Dermis blood vessel endothelial cell (primary cell): Measurements from ENCODE around the gene SCYL2. TPM values are rescaled to one million over a fixed set of nuclear protein-coding genes. Genes with fewer than 3 reads are reported as not detected.
"Not testable (repeated sequence)": the region's sequence is repeated elsewhere in the genome, so short reads cannot be mapped to it uniquely, and the experiment has no call there.

Source experiments
- DNase-seq: peaks from one replicate; pipeline ENCODE4 v3.0.0; 2010
- total RNA-seq: library from RNA; depleted of rRNA; stranded (reverse); fragments of >200 nt; gene quantifications from 2 replicates; pipeline ENCODE4 v1.2.3, GENCODE V29; 2014

SCYL2 gene, protein sequence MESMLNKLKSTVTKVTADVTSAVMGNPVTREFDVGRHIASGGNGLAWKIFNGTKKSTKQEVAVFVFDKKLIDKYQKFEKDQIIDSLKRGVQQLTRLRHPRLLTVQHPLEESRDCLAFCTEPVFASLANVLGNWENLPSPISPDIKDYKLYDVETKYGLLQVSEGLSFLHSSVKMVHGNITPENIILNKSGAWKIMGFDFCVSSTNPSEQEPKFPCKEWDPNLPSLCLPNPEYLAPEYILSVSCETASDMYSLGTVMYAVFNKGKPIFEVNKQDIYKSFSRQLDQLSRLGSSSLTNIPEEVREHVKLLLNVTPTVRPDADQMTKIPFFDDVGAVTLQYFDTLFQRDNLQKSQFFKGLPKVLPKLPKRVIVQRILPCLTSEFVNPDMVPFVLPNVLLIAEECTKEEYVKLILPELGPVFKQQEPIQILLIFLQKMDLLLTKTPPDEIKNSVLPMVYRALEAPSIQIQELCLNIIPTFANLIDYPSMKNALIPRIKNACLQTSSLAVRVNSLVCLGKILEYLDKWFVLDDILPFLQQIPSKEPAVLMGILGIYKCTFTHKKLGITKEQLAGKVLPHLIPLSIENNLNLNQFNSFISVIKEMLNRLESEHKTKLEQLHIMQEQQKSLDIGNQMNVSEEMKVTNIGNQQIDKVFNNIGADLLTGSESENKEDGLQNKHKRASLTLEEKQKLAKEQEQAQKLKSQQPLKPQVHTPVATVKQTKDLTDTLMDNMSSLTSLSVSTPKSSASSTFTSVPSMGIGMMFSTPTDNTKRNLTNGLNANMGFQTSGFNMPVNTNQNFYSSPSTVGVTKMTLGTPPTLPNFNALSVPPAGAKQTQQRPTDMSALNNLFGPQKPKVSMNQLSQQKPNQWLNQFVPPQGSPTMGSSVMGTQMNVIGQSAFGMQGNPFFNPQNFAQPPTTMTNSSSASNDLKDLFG
- 49.2 and 52.9 TPM in 2 replicates for total RNA-seq

DNA sequence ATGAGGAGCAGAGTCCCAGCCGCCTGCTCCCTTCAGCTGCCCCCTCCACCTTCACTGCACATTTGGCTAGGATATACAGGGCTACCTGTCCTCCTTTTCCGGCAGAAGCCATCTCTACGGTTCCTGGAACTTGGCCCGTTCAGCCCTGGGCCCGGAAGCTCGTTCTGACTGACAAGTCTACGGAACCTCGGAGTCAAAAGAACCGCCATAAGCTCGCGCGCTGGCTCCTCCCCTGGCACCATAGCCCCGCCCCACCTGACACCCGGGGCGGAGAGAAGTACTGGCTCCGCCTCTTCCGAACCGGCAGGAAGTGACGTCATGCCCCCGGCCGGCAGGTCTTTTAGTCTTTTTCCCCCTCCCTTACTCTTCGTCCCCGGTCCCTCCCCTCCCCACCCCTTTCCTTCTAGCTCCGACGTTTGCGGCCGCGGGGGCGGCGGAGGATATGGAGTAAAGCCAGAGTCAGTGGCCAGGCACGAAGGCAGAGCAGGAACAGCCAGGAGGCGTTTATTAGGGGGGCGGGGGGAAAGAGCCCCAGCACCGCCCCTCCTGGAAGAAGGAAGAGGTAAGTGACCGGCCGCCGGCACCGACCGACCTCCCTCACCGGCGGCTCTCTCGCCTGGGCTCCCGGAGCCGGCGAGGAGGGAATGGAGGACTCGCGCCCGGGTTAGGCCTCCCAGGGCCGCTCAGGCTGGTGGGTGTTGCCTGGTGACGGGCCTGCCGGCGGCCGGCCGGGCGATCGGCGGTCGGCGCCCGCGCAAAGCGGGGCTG, at the start of gene SCYL2, which contains the start of gene DEPDC4:
TSS of gene SCYL2 (plus strand) at position 343 of the 768 bp plus-strand sequence. CDS start 15,794 bp downstream, outside the sequence.
TSS of gene DEPDC4 (minus strand) at position 245 of the 768 bp plus-strand sequence. CDS start at position 242, 3 bp downstream.
- peak; percentile 97 for DNase-seq

DNA sequence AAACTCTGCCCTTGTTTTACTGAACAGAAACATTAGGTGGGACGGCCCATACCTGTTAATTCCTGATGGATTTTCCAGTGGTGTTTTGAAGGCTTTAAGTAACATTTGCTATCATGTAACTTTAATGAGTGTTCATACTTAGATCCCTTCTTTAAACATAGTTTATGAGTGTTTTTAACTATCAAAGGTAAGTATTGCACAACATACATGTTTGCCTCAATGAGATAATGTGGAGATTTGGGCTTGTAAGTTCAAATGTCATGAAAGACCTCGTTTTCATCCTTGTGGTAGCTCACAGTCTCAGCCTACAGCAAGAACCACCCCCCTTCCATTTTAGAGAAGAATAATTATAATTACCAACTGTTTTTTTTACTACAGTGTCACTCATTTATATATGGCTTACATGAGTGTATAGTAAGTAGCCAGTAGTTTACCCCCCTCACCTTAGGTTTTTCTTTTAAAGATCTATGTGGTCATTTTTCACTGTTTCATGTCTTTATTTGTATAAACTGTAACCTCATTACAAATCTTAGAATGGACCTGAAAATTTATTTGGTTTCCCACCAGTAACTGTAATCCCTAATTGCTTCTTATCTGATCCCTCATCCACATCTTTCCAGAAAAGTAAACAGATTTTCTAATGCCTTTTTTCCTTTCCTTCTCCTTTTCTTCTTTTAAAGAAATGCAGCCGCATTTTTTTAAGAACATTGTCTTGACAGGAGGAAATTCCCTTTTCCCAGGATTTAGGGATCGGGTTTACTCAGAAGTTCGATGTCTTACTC, 47.5 kb upstream of the SCYL2 start:
- DNase-seq = no peak

DNA sequence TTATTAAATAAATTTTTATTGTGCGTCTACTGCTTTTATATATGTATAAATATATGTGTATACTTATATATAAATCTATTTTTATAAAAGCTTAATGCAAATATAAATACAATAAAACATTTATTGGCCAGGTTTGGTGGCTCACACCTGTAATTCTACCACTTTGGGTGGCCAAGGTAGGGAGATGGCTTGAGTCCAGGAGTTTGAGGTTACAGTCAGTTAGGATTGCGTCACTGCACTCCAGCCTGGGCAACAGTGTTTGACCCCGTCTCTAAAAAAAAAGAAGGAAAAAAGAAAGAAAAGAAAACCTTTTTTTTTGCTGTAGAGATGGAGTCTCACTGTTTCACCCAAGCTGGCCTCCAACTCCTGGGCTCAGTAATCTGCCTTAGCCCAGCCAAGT, 45.5 kb upstream of the SCYL2 start:
- no peak for DNase-seq

DNA sequence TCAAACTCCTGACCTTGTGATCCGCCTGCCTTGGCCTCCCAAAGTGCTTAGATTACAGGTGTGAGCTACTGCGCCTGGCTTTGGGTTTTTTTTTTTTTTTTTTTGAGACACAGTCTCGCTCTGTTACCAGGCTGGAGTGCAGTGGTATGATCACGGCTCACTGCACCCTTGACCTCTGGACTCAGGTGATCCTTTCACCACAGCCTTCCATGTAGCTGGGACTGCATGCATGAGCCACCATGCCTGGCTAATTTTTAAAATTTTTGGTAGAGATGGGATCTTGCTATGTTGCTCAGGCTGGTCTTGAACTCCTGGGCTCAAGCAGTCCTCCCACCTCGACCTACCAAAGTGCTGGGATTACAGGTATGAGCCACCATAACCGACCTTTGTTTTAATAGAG, 44.8 kb upstream of the SCYL2 start:
- DNase-seq = not testable (repeated sequence)

DNA sequence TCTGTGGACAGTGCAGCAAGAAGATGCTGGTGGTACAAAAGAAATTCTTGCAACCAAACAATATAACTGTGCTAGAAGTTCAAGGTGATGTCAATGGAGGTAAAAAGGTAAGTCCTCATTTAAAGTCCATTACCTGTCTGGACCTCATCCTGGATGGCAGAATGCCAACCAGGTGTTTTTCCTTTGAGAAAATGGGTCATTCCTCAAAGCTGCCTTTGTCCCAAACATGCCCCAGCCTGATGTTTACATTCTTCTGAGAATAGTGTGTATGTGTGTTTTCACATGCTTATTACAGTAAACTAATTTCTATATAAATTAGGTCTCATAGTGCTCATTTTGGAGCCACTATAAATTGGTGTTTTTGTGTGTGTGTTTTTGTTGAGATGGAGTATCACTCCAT, 41.5 kb upstream of the SCYL2 start:
- no peak for DNase-seq

DNA sequence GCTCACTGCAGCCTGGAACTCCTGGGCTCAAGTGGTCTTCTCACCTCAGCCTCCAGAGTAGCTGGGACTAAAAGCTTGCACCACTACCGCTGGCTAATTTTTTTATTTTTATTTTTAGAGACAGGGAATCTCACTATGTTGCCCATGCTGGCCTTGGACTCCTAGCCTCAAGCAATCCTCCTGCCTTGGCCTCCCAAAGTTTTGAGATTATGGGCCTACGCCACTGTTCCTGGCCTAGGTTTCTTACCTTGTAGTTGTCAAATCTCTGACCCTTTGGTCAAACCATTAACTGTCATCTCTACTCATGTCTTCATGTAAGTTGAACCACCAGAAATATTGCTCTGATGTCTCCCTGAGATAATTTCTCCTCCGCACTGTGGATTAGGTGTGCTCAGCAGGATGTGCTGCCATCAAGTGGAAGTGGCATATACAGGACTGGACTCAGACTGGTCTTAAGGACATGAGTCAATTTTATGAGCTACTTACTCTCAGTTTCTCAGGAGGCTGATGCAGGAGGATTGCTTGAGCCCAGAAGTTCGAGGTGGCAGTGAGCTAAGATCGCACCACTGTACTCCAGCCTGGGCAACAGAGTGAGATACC, 37.8 kb upstream of the SCYL2 start:
- peak; percentile 24 for DNase-seq

DNA sequence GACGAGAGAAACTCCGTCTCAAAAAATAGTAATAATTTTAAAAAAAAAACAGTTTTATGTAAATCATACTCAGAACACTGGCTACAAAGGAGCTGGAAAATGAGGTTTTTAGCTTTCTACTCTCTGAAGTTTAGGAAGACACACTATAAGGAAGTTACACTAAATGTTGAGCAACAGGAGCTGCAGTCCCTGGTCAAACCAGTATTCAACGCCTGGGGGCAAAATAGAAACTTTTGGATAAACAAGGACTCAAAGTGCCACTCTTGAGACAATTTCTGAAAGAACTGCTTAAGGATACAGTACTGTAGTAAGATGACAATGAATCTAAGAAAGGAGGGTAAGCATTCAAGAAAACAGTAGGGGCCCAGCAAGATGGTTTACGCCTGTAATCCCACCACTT, 37.1 kb upstream of the SCYL2 start:
- DNase-seq = no peak

DNA sequence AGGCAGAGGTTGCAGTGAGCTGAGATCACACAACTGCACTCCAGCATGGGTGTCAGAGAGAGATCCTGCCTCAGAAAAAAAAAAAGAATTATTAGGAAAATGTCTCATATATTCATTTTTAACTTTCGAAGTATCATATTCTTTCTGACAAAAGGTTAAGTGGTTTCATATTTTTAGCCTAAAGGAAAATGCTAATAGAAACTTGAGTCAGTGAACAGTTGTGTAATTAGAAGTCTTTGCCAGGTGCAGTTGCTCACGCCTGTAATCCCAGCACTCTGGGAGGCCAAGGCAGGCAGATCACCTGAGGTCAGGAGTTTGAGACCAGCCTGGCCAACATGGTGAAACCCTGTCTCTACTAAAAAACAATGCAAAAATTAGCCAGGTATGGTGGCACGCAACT, 35.1 kb upstream of the SCYL2 start:
- not testable (repeated sequence) for DNase-seq

DNA sequence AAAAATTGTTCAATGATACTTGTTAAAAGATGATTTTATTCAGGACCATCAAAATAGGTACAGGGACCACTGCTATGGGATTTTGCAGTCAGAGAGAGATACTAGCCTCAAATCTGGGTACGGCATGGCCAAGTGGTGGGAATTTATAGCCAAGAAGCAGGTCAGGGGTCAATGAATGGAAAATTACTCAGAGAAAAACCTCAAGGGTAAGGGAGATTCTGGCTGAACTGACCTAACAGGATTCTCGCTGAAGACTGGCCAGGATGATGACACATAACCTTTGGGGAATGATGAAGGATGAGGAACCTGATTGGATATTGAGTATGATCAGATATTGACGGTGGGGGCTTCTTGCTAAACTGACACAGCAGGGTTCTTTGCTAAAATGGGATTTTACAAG, 32.8 kb upstream of the SCYL2 start:
- DNase-seq = peak; percentile 39

DNA sequence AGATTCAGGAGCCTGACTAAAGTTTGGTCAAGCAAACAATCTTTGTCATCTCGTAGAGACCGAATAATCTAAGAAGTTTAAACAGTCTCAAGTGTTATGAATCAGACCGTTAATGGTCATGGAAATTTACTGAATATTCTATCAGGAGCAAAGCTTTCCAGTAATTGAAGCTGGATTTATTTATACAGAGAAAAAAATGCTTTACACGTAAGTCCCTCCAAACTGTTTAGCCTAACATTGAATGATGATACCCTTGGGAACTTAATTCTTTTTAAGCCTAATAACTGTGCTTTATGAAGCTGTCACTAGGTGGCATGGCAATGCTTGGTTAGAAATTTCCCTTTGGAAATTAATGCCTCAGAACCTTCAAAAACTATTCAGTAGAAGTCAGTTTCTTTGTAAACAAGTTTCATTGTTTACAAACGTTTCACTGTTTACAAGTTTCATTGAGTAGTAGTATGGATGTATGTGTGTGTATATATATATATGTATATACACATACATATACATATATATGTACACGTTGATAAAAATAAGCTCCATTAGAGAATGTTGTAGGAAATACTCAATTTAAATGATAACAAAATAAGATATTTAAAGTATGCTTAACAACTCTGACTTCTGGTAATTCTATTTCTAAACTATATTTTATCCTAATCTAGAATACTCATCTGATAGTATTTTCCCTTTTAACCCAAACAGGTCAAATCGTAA, 32.2 kb upstream of the SCYL2 start:
- peak; percentile 69 for DNase-seq

DNA sequence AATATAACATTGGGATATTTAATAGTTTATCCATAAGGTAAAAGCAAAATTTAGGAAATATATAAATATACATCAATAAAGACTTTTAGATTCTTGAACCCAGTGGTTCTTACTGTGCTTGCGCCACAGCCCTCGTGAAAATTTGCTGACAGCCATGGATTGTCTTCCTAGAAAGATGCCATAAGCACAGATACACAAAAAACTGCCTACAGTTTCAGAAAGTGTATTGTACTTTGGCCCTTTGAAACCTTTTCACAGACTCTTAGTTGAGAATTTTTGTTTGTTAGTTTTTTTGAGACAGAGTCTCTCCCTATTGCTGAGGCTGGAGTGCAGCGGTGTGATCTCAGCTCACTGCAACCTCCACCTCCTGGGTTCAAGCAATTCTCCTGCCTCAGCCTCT, 28.2 kb upstream of the SCYL2 start:
- no peak for DNase-seq

DNA sequence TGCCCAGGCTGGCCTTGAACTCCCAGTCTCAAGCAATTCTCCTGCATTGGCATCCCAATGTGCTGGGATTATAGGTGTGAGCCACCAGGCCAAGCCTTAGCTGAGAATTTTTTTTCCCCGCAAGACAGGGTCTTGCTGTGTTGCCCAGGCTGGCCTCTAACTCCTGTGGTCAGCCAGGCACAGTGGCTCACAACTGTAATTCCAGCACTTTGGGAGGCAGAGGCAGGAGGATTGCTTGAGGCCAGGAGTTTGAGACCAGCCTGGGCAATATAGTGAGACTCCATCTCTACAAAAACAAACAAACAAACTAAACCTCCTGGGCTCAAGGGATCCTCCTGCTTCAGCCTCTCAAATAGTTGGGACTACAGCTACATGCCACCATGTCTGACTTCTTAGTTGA, 27.4 kb upstream of the SCYL2 start:
- no peak for DNase-seq

DNA sequence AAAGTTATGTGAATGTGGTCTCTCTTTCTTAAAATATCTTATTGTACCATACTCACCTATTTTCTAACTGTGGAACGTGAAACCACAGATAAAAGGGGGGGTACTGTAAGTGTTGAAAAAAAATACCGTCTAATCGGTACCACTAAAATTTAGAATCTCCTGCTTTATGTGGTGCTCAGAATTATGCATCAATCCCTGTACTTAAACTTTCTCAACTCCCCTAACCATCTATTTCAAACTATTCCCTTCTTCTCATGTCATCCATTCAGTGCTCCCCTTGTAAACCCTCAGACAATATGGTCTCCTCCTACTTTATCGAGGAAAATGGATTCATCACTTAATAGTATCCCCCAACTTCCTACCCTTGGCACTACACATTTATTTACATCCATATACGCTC, 23.8 kb upstream of the SCYL2 start:
- no peak for DNase-seq

DNA sequence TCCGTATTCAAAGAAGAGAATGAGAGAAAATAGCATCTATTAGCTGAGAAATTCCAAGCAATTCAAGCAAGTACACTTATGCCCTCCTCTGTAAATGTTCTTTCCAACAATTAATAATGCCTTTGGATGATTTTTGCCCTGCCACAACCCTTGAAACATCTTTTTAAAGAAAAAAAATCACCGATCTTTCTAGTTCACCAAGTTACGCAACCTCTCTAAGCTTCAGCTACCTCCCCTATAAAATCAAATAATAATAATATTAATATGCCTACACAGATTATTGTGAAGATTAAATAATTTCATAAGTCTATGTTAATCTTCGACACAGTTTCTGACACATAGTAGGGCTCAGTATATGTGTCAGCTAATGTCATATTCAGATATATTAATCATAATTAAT, 19.2 kb upstream of the SCYL2 start:
- DNase-seq = no peak

DNA sequence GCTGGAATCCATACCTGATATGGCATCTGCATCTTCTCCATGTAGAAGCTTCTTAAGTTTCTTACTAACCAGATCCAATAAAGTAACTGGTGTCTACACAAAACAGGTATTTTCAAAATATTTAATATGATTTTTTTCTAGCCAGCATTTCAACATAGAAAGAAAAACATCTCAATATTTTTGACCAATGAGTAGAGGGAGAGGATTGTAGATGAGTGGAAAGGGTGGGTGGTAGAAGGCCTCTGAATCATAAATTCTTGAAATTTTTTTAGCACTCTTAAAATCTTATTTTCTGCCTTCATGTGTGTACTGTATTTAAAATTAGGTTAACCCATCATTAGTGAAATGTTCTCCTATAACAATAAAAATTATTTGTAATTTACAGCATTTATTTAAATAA, 18.1 kb upstream of the SCYL2 start:
- no peak for DNase-seq

DNA sequence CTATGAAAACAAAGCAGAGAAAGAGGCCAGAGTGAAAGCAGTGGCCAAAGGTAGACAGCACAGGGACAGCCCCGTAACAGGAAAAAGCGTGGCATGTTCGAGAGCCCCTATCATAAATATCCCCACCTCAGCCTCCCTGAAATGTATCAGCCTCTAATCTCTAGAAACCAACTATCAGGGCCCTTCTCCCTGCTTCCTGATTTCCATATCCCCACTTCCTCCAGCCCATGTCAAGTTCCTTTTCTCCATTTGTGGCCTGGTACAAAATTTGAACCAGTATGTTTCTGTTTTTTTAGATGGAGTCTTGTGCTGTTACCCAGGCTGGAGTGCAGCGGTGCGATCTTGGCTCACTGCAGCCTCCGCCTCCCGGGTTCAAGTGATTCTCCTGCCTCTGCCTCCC, 17.0 kb upstream of the SCYL2 start:
- DNase-seq = no peak

DNA sequence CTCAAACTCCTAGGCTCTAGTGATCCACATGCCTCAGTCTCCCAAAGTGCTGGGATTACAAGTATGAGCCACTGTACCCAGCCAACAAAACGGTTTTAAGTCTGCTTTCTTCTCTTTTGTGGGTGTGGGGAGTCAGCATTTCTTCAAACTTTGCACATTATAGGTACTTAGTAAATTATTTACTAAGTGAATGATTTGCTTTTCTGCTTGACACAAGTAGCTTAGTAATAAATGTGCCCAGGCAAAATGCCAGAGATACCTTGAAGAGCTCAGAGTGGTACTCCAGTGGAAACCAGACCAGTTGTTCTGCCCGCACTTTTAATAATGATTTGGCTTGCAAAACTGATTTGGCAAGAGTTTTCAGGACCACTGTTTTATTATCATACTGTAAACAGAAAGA, 15.1 kb upstream of the SCYL2 start:
- no peak for DNase-seq

DNA sequence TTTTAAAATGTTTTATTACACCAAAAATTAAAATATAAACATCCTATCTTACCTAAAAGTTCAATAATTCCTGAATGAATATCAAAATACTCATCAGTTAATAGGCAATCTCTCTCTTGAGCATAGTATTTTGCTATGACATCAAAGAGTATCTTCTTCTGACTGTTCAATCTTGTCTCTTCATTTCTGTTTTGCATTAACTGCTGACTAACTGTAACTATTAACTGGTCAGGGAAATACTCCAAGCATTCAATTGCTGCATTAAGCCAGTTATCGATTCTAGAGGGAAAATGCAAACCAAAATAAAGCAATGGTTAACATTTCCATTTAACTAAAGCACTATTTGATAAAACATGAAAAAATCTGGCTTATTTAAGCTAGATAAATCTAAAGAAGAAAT, 13.5 kb upstream of the SCYL2 start:
- no peak for DNase-seq

DNA sequence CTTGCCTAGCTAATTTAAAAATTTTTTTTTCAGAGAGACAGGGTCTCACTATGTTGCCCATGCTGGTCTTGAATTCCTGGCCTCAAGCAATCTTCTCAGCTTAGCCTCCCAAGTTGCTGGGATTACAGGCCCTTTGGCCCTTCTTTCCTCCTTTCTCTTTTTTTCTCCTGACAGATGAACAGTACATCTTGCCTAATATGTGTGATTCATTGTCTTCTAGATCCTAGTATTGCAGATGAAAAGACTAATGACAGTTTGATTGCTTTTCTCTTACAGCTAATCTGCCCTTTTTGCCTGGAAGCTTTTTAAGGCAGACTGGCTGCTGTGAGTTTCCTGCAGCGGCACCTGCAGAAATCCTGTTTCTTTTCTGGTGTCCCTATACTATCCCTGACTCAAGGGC, 12.1 kb upstream of the SCYL2 start:
- no peak for DNase-seq

DNA sequence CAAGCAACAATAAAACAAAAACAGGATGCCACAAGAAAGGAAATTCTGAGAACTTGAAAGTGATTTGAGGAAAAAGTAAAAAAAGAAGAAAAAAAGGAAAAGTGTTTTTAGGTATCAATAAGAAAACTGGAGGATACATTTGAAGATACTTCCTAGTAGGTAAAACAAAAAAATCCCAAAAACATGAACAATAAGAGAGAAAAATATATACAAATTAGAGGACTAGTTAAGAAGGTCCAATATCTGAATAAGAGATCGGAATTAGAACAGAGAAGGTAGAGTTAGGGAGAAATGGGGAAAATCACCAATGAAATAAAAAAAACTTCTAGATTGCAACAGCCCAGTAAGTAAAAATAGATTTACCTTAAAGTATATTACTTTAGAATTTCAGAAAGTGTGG, 8.8 kb upstream of the SCYL2 start:
- DNase-seq = no peak

DNA sequence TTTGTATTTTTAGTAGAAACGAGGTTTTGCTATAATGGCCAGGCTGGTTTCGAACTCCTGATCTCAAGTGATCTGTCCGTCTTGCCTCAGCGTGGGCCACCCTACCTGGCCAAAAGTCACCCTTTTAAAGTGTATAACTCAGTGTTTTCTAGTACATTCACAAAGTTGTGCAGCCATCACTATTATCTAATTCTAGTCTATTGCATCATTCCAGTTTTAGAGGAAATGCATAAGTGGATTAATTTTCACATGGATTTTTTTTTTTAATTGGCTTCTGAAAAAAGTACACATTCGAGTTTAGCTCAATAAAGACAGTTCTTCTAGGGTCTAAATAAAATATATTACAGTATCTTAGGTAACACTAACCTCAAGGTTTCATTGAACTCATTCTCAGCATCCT, 3.8 kb upstream of the SCYL2 start:
- DNase-seq = no peak
